Uterus (tissue), 4 donors: ENCODE measurements around the gene PLEKHG4B. TPM values are rescaled to one million over a fixed set of nuclear protein-coding genes. Genes with fewer than 3 reads are reported as not detected.

Experiments used
- DNase-seq, 2 donors: peaks; one replicate each; pipeline ENCODE4 v3.0.0-alpha.2; 2019 to 2020
- H3K27ac ChIP-seq, 2 donors: fragments of 200-600 bp; sonication (generic); 1 replicate in 1 of 2; 2 replicates in 1 of 2; pipeline ENCODE4 v1.5.1; 2016 to 2018
- H3K27me3 ChIP-seq, 2 donors: fragments of 200-600 bp; sonication (generic); one replicate each; pipeline ENCODE4 v1.5.1; 2018 to 2019; ENCODE audit warnings: control low read depth in 1 of 2
- H3K36me3 ChIP-seq, 2 donors: fragments of 200-600 bp; sonication (generic); one replicate each; pipeline ENCODE4 v1.5.1; 2019; ENCODE audit warnings: control low read depth in 1 of 2
- H3K4me1 ChIP-seq, 2 donors: fragments of 200-600 bp; sonication (generic); one replicate each; pipeline ENCODE4 v1.5.1; 2018 to 2019; ENCODE audit warnings: control low read depth in 1 of 2
- H3K4me3 ChIP-seq, 2 donors: fragments of 200-600 bp; sonication (generic); 1 replicate in 1 of 2; 2 replicates in 1 of 2; pipeline ENCODE4 v1.5.1; 2018 to 2019; ENCODE audit warnings: mild to moderate bottlenecking in 1 of 2
- H3K9me3 ChIP-seq, 2 donors: fragments of 200-600 bp; sonication (generic); one replicate each; pipeline ENCODE4 v1.5.1; 2019; ENCODE audit warnings: control low read depth in 1 of 2
- CTCF ChIP-seq, 4 experiments: fragments of 200-600 bp in 2 of 4; fragments of 450-650 bp in 2 of 4; sonication (generic) in 2 of 4; IDR thresholded peaks; one replicate each; pipeline ENCODE4 v1.5.1; 2016 to 2019; ENCODE audit warnings: antibody characterized with exemption in 4 of 4, mild to moderate bottlenecking in 2 of 4, moderate library complexity in 1 of 4
- POLR2A ChIP-seq, 2 donors: fragments of 450-650 bp; IDR thresholded peaks; one replicate each; pipeline ENCODE4 v1.6.1; 2016; ENCODE audit warnings: antibody characterized with exemption in 2 of 2, mild to moderate bottlenecking in 1 of 2, moderate library complexity in 1 of 2
- intact Hi-C: fragments of 100-400 bp; cut with DNase I; formaldehyde crosslinking; loops from one replicate; pipeline ENCODE4 v1.15.1; 2023; ENCODE audit warnings: low total_unique reads
- total RNA-seq, 4 donors: library from RNA; depleted of rRNA in 3 of 4; stranded (reverse); fragments of >200 nt in 3 of 4; gene quantifications; one replicate each; pipeline versions ENCODE4 v1.1.0 to v1.2.4, GENCODE V29; 2014 to 2023
- donor health status: DM: yes; HTN: yes; CAD: no.

Gene PLEKHG4B
- total RNA-seq, 4 donors from 2014 or later: under 0.01 to 8.3 (median 0.37) TPM; not detected in 1

- no peak overlapping the region for H3K4me3 ChIP-seq
- intact Hi-C loops: no loop called here
Measured at GRCh38 chr5:85334-85995, 6.5 kb upstream of the PLEKHG4B start.

GRCh38 chr5:89337-90286 is 2.4 kb upstream of the PLEKHG4B start:
- no peaks in the 10 kb centered on the region for H3K9me3 ChIP-seq
- no peak for DNase-seq
- no peak overlapping the region for H3K27ac ChIP-seq
- H3K36me3 ChIP-seq: no peaks in the 10 kb centered on the region
- H3K4me1 ChIP-seq: peaks cover 0 to 4% of the 10 kb centered on the region in 2 donors
- H3K4me3 ChIP-seq: no peak overlapping the region
- intact Hi-C loops: no loop called here
- no peak for TF ChIP-seq CTCF (IDR thresholded peaks at IDR 0.05)
- TF ChIP-seq POLR2A (IDR thresholded peaks at IDR 0.05): no peak
- peaks cover 5 to 20% of the 10 kb centered on the region in 2 donors for H3K27me3 ChIP-seq

More at GRCh38 chr5:85334-85995, 6.5 kb upstream of the PLEKHG4B start:
- Histone ChIP-seq H3K27me3 (peaks cover 0 to 3% of the 10 kb centered on the region in 2 donors), H3K4me1 (no peaks in the 10 kb centered on the region), H3K9me3 (no peaks in the 10 kb centered on the region), H3K36me3 (no peaks in the 10 kb centered on the region), H3K27ac (no peak overlapping the region)
- DNase-seq: no peak
- TF ChIP-seq CTCF (IDR thresholded peaks at IDR 0.05) (no peak), POLR2A (IDR thresholded peaks at IDR 0.05) (no peak)

GRCh38 chr5:90590-91547 is 1.1 kb upstream of the PLEKHG4B start:
- TF ChIP-seq CTCF (IDR thresholded peaks at IDR 0.05) (no peak), POLR2A (IDR thresholded peaks at IDR 0.05) (no peak)
- no peak for DNase-seq
- Histone ChIP-seq H3K4me1 (peaks cover 0 to 4% of the 10 kb centered on the region in 2 donors), H3K27me3 (peaks cover 5 to 20% of the 10 kb centered on the region in 2 donors), H3K27ac (no peak overlapping the region), H3K9me3 (no peaks in the 10 kb centered on the region), H3K4me3 (no peak overlapping the region), H3K36me3 (no peaks in the 10 kb centered on the region)
- intact Hi-C loops: no loop called here

GRCh38 chr5:92401-93220 is 643 bp downstream of the PLEKHG4B start:
- intact Hi-C loops: no loop called here
- H3K4me3 ChIP-seq: no peak overlapping the region
- no peak for TF ChIP-seq POLR2A (IDR thresholded peaks at IDR 0.05)
- no peak for TF ChIP-seq CTCF (IDR thresholded peaks at IDR 0.05)
- no peak for DNase-seq
- peaks cover 5 to 20% of the 10 kb centered on the region in 2 donors for H3K27me3 ChIP-seq
- H3K9me3 ChIP-seq: no peaks in the 10 kb centered on the region
- H3K36me3 ChIP-seq: no peaks in the 10 kb centered on the region
- H3K4me1 ChIP-seq: peaks cover 0 to 4% of the 10 kb centered on the region in 2 donors
- no peak overlapping the region for H3K27ac ChIP-seq
